ENCODE results near the gene SMTN.
A peak's percentile ranks its signal among the peaks of the same experiment; 100 is the strongest.

DNA sequence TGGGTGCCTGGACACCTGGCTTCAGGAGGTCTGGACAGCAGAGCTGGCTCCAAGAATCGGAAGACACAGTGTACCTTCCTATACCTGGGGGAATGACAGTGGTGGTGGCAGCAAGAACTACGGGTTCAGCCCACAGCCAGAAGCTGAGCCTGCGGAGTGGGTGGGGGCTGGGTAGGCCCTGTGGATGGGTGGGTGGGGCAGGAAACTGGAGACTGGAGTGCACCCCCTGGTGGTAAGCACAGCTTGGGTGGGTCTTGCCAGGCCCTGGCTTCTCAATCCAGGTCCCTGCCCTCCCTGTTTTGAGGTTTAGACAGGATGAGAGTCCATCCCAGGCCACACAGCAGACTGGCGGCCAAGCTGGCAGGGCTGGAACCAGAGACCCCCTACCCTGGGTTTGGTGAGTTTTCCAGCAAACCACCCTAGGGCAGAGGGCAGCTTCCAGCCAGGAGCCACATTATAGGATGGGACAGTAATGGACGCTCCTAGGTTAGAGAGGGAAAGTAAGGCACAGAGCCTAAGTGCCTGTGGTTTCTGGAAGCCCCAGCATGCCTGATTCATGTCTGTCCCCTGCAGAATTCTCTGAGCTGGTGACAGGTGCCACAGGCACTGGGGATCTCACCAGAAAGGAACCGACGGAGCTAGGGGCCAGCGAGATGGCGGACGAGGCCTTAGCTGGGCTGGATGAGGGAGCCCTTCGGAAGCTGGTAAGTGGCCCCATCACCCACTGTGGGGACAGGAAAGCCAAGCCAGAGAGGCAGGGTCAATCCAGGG is 1.7 kb downstream of the SMTN start:
- TF ChIP-seq, protein P1, sequence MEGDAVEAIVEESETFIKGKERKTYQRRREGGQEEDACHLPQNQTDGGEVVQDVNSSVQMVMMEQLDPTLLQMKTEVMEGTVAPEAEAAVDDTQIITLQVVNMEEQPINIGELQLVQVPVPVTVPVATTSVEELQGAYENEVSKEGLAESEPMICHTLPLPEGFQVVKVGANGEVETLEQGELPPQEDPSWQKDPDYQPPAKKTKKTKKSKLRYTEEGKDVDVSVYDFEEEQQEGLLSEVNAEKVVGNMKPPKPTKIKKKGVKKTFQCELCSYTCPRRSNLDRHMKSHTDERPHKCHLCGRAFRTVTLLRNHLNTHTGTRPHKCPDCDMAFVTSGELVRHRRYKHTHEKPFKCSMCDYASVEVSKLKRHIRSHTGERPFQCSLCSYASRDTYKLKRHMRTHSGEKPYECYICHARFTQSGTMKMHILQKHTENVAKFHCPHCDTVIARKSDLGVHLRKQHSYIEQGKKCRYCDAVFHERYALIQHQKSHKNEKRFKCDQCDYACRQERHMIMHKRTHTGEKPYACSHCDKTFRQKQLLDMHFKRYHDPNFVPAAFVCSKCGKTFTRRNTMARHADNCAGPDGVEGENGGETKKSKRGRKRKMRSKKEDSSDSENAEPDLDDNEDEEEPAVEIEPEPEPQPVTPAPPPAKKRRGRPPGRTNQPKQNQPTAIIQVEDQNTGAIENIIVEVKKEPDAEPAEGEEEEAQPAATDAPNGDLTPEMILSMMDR (IDR thresholded peaks at IDR 0.05; ENCODE audit: insufficient read depth, low read length): peak; percentile 24
- TF ChIP-seq POLR2AphosphoS5 (IDR thresholded peaks at IDR 0.05; ENCODE audit: low read depth): no peak
- TF ChIP-seq, protein P2, sequence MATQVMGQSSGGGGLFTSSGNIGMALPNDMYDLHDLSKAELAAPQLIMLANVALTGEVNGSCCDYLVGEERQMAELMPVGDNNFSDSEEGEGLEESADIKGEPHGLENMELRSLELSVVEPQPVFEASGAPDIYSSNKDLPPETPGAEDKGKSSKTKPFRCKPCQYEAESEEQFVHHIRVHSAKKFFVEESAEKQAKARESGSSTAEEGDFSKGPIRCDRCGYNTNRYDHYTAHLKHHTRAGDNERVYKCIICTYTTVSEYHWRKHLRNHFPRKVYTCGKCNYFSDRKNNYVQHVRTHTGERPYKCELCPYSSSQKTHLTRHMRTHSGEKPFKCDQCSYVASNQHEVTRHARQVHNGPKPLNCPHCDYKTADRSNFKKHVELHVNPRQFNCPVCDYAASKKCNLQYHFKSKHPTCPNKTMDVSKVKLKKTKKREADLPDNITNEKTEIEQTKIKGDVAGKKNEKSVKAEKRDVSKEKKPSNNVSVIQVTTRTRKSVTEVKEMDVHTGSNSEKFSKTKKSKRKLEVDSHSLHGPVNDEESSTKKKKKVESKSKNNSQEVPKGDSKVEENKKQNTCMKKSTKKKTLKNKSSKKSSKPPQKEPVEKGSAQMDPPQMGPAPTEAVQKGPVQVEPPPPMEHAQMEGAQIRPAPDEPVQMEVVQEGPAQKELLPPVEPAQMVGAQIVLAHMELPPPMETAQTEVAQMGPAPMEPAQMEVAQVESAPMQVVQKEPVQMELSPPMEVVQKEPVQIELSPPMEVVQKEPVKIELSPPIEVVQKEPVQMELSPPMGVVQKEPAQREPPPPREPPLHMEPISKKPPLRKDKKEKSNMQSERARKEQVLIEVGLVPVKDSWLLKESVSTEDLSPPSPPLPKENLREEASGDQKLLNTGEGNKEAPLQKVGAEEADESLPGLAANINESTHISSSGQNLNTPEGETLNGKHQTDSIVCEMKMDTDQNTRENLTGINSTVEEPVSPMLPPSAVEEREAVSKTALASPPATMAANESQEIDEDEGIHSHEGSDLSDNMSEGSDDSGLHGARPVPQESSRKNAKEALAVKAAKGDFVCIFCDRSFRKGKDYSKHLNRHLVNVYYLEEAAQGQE (IDR thresholded peaks at IDR 0.05; ENCODE audit: insufficient replicate concordance, low read depth): no peak
- no peak for TF ChIP-seq SPI1 (IDR thresholded peaks at IDR 0.05; ENCODE audit: borderline replicate concordance, low read depth)

Measured in HL-60 (cell line).